B cell (primary cell): Measurements from ENCODE around the gene CINP. TPM values are rescaled to one million over a fixed set of nuclear protein-coding genes. Genes with fewer than 3 reads are reported as not detected.

Experiments
- ATAC-seq: fragments of 200-7000 bp; cut with Tn5 transposase; one replicate; pipeline ENCODE4 v1.10.0; 2021; ENCODE audit warnings: low read depth, mild to moderate bottlenecking, moderate number of reproducible peaks, moderate library complexity
- CTCF ChIA-PET: fragments of 350-600 bp; sonication (Branson Sonifier 250); formaldehyde crosslinking; loops from one replicate; lab custom pipeline; 2021; ENCODE audit warnings: antibody characterized with exemption, inconsistent platforms; lab: Charles Lee
- POLR2A ChIA-PET: fragments of 350-600 bp; sonication (Branson Sonifier 250); formaldehyde crosslinking; loops from one replicate; lab custom pipeline; 2021; ENCODE audit warnings: antibody characterized with exemption; lab: Charles Lee
- DNase-seq: peaks from one replicate; pipeline ENCODE4 v3.0.0; 2013
- H2AFZ ChIP-seq: 2 replicates; pipeline ENCODE4 v1.6.1; 2012; ENCODE audit warnings: mild to moderate bottlenecking, low read depth, low read length; ENCODE audit not compliant: insufficient read depth, poor library complexity, severe bottlenecking
- H3K27ac ChIP-seq, 2 donors: 1 replicate in 1 of 2; 2 replicates in 1 of 2; pipeline ENCODE4 v1.5.1; 2012 to 2013; ENCODE audit warnings: low read length in 2 of 2, mild to moderate bottlenecking in 2 of 2, moderate library complexity in 1 of 2
- H3K27me3 ChIP-seq, 4 experiments: fragments of 200-600 bp in 1 of 4; sonication (generic) in 1 of 4; replicated peaks in 1 of 4; 1 replicate in 2 of 4; 2 replicates in 2 of 4; pipeline versions ENCODE4 v1.6.1 to v1.7.0; 2013 to 2016; ENCODE audit warnings: low read length in 3 of 4, mild to moderate bottlenecking in 2 of 4, mixed read lengths in 1 of 4, moderate library complexity in 1 of 4; ENCODE audit not compliant: insufficient read depth in 4 of 4, control insufficient read depth in 3 of 4; ENCODE audit errors: control extremely low read depth in 1 of 4
- H3K36me3 ChIP-seq, 2 experiments: replicated peaks in 1 of 2; 1 replicate in 1 of 2; 2 replicates in 1 of 2; pipeline versions ENCODE4 v1.6.1 to v1.7.1; 2013; ENCODE audit warnings: low read length in 1 of 2; ENCODE audit not compliant: insufficient read depth in 2 of 2, control insufficient read depth in 1 of 2; ENCODE audit errors: control extremely low read depth in 1 of 2, extremely low read depth in 1 of 2
- H3K4me1 ChIP-seq, 2 donors: fragments of 200-600 bp in 1 of 2; sonication (generic) in 1 of 2; 1 replicate in 1 of 2; 2 replicates in 1 of 2; pipeline versions ENCODE4 v1.5.1 to v1.6.1; 2013 to 2017; ENCODE audit warnings: low read length in 2 of 2; ENCODE audit not compliant: control insufficient read depth in 2 of 2, insufficient read depth in 2 of 2
- H3K4me2 ChIP-seq: replicated peaks from 2 replicates; pipeline ENCODE3; 2012; ENCODE audit warnings: mild to moderate bottlenecking, low read depth, low read length; ENCODE audit not compliant: poor library complexity, severe bottlenecking
- H3K4me3 ChIP-seq, 5 experiments: fragments of 200-600 bp in 1 of 5; sonication (generic) in 1 of 5; 1 replicate in 3 of 5; 2 replicates in 2 of 5; pipeline versions ENCODE4 v1.5.1 to v1.7.0; 2011 to 2016; ENCODE audit warnings: low read length in 4 of 5, mild to moderate bottlenecking in 4 of 5, low read depth in 2 of 5, control low read depth in 1 of 5, moderate library complexity in 1 of 5; ENCODE audit not compliant: insufficient read depth in 1 of 5; ENCODE audit errors: control extremely low read depth in 1 of 5, extremely low read depth in 1 of 5
- H3K79me2 ChIP-seq: fragments of 200-600 bp; sonication (generic); one replicate; pipeline ENCODE4 v1.6.0; 2016; ENCODE audit warnings: low read length; ENCODE audit not compliant: control insufficient read depth, insufficient read depth
- H3K9ac ChIP-seq: fragments of 200-600 bp; sonication (generic); 2 replicates; pipeline ENCODE4 v1.6.1; 2017; ENCODE audit warnings: mild to moderate bottlenecking, low read length, moderate library complexity
- H3K9me3 ChIP-seq, 3 donors: one replicate each; pipeline versions ENCODE4 v1.6.1 to v1.7.1; 2013; ENCODE audit warnings: low read length in 2 of 3; ENCODE audit not compliant: control insufficient read depth in 2 of 3, insufficient read depth in 1 of 3; ENCODE audit errors: control extremely low read depth in 1 of 3
- H4K20me1 ChIP-seq: 2 replicates; pipeline ENCODE4 v1.6.0; 2012; ENCODE audit warnings: mild to moderate bottlenecking, low read length; ENCODE audit not compliant: insufficient read depth, control insufficient read depth, poor library complexity, severe bottlenecking
- H3K27ac Mint-ChIP-seq: one replicate; pipeline ENCODE4 v1.8.0; 2021; ENCODE audit warnings: mixed read lengths
- H3K27me3 Mint-ChIP-seq: one replicate; pipeline ENCODE4 v1.8.0; 2021; ENCODE audit warnings: mixed read lengths
- H3K4me1 Mint-ChIP-seq: one replicate; pipeline ENCODE4 v1.8.0; 2021; ENCODE audit warnings: mixed read lengths
- H3K4me3 Mint-ChIP-seq: one replicate; pipeline ENCODE4 v1.8.0; 2021; ENCODE audit warnings: mixed read lengths
- H3K9me3 Mint-ChIP-seq: one replicate; pipeline ENCODE4 v1.8.0; 2022; ENCODE audit warnings: mixed read lengths; ENCODE audit not compliant: insufficient read depth
- CTCF ChIP-seq: fragments of 200-600 bp; IDR thresholded peaks from one replicate; pipeline ENCODE4 v1.8.0; 2022; ENCODE audit warnings: antibody characterized with exemption, mild to moderate bottlenecking
- EZH2 ChIP-seq: IDR thresholded peaks from 2 replicates; pipeline ENCODE4 v1.6.1; 2012; ENCODE audit warnings: borderline replicate concordance, low read depth, mild to moderate bottlenecking, moderate library complexity, low read length; ENCODE audit not compliant: insufficient read depth, poor library complexity, severe bottlenecking
- WGBS: methylation state at CpG from one replicate; pipeline ENCODE4 v1.1.5; 2013; ENCODE audit warnings: missing lambda C conversion rate; ENCODE audit not compliant: insufficient coverage; 5-methylcytosine and 5-hydroxymethylcytosine counted together
- intact Hi-C: fragments of 100-400 bp; cut with micrococcal nuclease; formaldehyde crosslinking; loops from one replicate; pipeline ENCODE4 v1.10.0; 2022
- polyA plus RNA-seq: library from polyadenylated mRNA; depleted of rRNA; stranded (reverse); fragments of >200 nt; gene quantifications from 2 replicates; pipeline ENCODE4 v1.2.3, GENCODE V29; 2012
- total RNA-seq, 2 donors: library from RNA; stranded (reverse); fragments of 120-200 nt in 1 of 2; gene quantifications; 1 replicate in 1 of 2; 2 replicates in 1 of 2; pipeline versions ENCODE4 v1.2.3 to v1.2.4, GENCODE V29; 2013 to 2022

CINP gene
- total and polyA plus RNA-seq, 2 donors (not counting 1 experiment from before 2014, with no cell fraction given): 21.9 to 28.8 TPM

DNA sequence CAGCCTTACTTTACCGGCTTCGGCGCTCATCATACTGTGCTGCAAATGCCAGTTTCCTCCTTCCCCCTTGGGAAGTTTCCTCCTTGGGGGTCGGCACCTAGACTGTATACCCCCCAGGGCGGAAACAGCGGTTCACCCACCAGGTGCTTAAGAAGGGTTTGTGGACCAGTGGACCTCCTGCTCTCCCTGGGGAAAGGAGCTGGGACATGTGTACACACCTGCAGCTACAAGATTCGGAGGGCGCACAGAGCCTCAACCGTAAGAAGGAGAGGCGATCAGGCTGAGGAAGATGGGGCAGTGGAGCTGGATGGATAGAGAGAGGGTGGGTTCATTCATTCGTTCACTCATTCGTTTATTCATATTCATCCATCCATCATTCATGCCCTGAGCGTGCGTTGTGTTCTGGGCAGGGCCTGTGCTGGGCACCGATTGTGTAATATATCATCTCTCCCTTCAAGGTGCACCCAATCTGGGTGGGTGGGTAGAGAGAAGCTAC lies 43.9 kb downstream of the CINP start:
- Histone ChIP-seq H4K20me1 (no peaks in the 10 kb centered on the region), H3K4me2 (peak overlapping the region; percentile 77), H3K27me3 (no peaks in the 10 kb centered on the region), H3K36me3 (no peaks in the 10 kb centered on the region), H3K4me3 (peak overlapping the region; percentile 65 to 98 (median 84)), H2AFZ (peak overlapping the region; percentile 74), H3K9ac (peak overlapping the region; percentile 72), H3K27ac (peak overlapping the region; percentile 92 to 95), H3K4me1 (peaks cover 35 to 49% of the 10 kb centered on the region in 2 donors), H3K9me3 (no peaks in the 10 kb centered on the region), H3K79me2 (no peaks in the 10 kb centered on the region)
- POLR2A ChIA-PET: interaction anchor here (0.6 kb wide), 1 partner anchor 273 kb away, joined by 3 read pairs; no protein-coding TSS in a partner anchor
- no peaks in the 10 kb centered on the region for H3K9me3 Mint-ChIP-seq
- H3K27ac Mint-ChIP-seq: peak overlapping the region; percentile 97
- DNase-seq (no peak), ATAC-seq (no peak)
- H3K27me3 Mint-ChIP-seq: no peaks in the 10 kb centered on the region
- intact Hi-C loops: loop anchor here (1.0 to 5.0 kb wide), 8 partner anchors 14 to 1013 kb away; partner anchors contain the start of genes CINP, EIF5, MOK and PPP2R5C
- H3K4me3 Mint-ChIP-seq: peak overlapping the region; percentile 96
- CTCF ChIA-PET: interaction anchor here (2.8 to 3.3 kb wide), 2 partner anchors 12 to 43 kb away, joined by 11 to 48 read pairs; partner anchors contain the start of genes CINP, MOK and TECPR2
- TF ChIP-seq EZH2: no peak
- no peak for TF ChIP-seq CTCF
- WGBS: 81% methylated on average over 6 of the region's 15 CpGs
- H3K4me1 Mint-ChIP-seq: peaks cover 65% of the 10 kb centered on the region
